Measurements from ENCODE around the gene TTC33. TPM values are rescaled to one million over a fixed set of nuclear protein-coding genes. Genes with fewer than 3 reads are reported as not detected.

TTC33 gene
- total and polyA plus RNA-seq, 2 donors (not counting 1 experiment from before 2014, with no cell fraction given), result 2.1 to 15.8 TPM

GRCh38 chr5:40781843-40782409 lies 26.2 kb upstream of the TTC33 start:
- Histone ChIP-seq H3K79me2 (ENCODE audit: control insufficient read depth, insufficient read depth, low read length) (peaks cover 79% of the 10 kb centered on the region), H3K27ac (ENCODE audit: low read length in 2 of 2) (no peak overlapping the region), H4K20me1 (ENCODE audit: control insufficient read depth, insufficient read depth, low read length, poor library complexity, severe bottlenecking) (peaks cover 76% of the 10 kb centered on the region), H3K4me2 (replicated peaks; ENCODE audit: low read depth, low read length, poor library complexity, severe bottlenecking) (no peak overlapping the region), H3K9me3 (ENCODE audit: control extremely low read depth in 1 of 3, control insufficient read depth in 2 of 3, insufficient read depth in 1 of 3, low read length in 2 of 3) (no peaks in the 10 kb centered on the region), H3K27me3 (replicated peaks in 1 of 4; ENCODE audit: control extremely low read depth in 1 of 4, control insufficient read depth in 3 of 4, insufficient read depth in 4 of 4, low read length in 3 of 4) (no peaks in the 10 kb centered on the region), H3K4me3 (ENCODE audit: control extremely low read depth in 1 of 5, extremely low read depth in 1 of 5, insufficient read depth in 1 of 5, low read depth in 2 of 5, low read length in 4 of 5) (no peak overlapping the region), H3K4me1 (ENCODE audit: control insufficient read depth in 2 of 2, insufficient read depth in 2 of 2, low read length in 2 of 2) (no peaks in the 10 kb centered on the region), H3K36me3 (replicated peaks in 1 of 2; ENCODE audit: control extremely low read depth in 1 of 2, control insufficient read depth in 1 of 2, extremely low read depth in 1 of 2, insufficient read depth in 2 of 2, low read length in 1 of 2) (peaks cover 0 to 5% of the 10 kb centered on the region in 2 experiments), H3K9ac (ENCODE audit: low read length) (no peak overlapping the region), H2AFZ (ENCODE audit: insufficient read depth, low read depth, low read length, poor library complexity, severe bottlenecking) (no peak overlapping the region)
- no peaks in the 10 kb centered on the region for H3K27me3 Mint-ChIP-seq
- intact Hi-C loops (cut with micrococcal nuclease), result no loop called here
- H3K27ac Mint-ChIP-seq, result no peak overlapping the region
- DNase-seq, result no peak
- H3K4me3 Mint-ChIP-seq, result no peak overlapping the region
- TF ChIP-seq CTCF (IDR thresholded peaks at IDR 0.05), result no peak
- TF ChIP-seq EZH2 (IDR thresholded peaks at IDR 0.05; ENCODE audit: borderline replicate concordance, insufficient read depth, low read depth, low read length, poor library complexity, severe bottlenecking), result no peak
- H3K4me1 Mint-ChIP-seq, result peaks cover 23% of the 10 kb centered on the region
- H3K9me3 Mint-ChIP-seq (ENCODE audit: insufficient read depth), result no peaks in the 10 kb centered on the region
- ChIA-PET CTCF (no interaction called here), POLR2A (no interaction called here)
- no peak for ATAC-seq (ENCODE audit: low read depth)

- intact Hi-C loops (cut with micrococcal nuclease), result no loop called here
- peaks cover 24% of the 10 kb centered on the region for H3K4me1 Mint-ChIP-seq
- H2AFZ ChIP-seq (ENCODE audit: insufficient read depth, low read depth, low read length, poor library complexity, severe bottlenecking), result no peak overlapping the region
- H3K4me3 Mint-ChIP-seq, result no peak overlapping the region
- H3K9me3 Mint-ChIP-seq (ENCODE audit: insufficient read depth), result no peaks in the 10 kb centered on the region
- POLR2A ChIA-PET, result no interaction called here
- ATAC-seq (ENCODE audit: low read depth) (no peak), DNase-seq (no peak)
- peaks cover 69% of the 10 kb centered on the region for H4K20me1 ChIP-seq (ENCODE audit: control insufficient read depth, insufficient read depth, low read length, poor library complexity, severe bottlenecking)
- no peaks in the 10 kb centered on the region for H3K9me3 ChIP-seq (ENCODE audit: control extremely low read depth in 1 of 3, control insufficient read depth in 2 of 3, insufficient read depth in 1 of 3, low read length in 2 of 3)
- no peak overlapping the region for H3K9ac ChIP-seq (ENCODE audit: low read length)
- TF ChIP-seq EZH2 (IDR thresholded peaks at IDR 0.05; ENCODE audit: borderline replicate concordance, insufficient read depth, low read depth, low read length, poor library complexity, severe bottlenecking), result no peak
- no peak for TF ChIP-seq CTCF (IDR thresholded peaks at IDR 0.05)
- H3K4me3 ChIP-seq (ENCODE audit: control extremely low read depth in 1 of 5, extremely low read depth in 1 of 5, insufficient read depth in 1 of 5, low read depth in 2 of 5, low read length in 4 of 5), result no peak overlapping the region
- CTCF ChIA-PET, result no interaction called here
- no peaks in the 10 kb centered on the region for H3K27me3 ChIP-seq (replicated peaks in 1 of 4; ENCODE audit: control extremely low read depth in 1 of 4, control insufficient read depth in 3 of 4, insufficient read depth in 4 of 4, low read length in 3 of 4)
- H3K4me2 ChIP-seq (replicated peaks; ENCODE audit: low read depth, low read length, poor library complexity, severe bottlenecking), result no peak overlapping the region
- no peaks in the 10 kb centered on the region for H3K27me3 Mint-ChIP-seq
- 100% methylated on average over 1 of the region's 3 CpGs for WGBS (ENCODE audit: insufficient coverage)
- no peak overlapping the region for H3K27ac ChIP-seq (ENCODE audit: low read length in 2 of 2)
- H3K4me1 ChIP-seq (ENCODE audit: control insufficient read depth in 2 of 2, insufficient read depth in 2 of 2, low read length in 2 of 2), result no peaks in the 10 kb centered on the region
- H3K27ac Mint-ChIP-seq, result no peak overlapping the region
- peaks cover 0 to 15% of the 10 kb centered on the region in 2 experiments for H3K36me3 ChIP-seq (replicated peaks in 1 of 2; ENCODE audit: control extremely low read depth in 1 of 2, control insufficient read depth in 1 of 2, extremely low read depth in 1 of 2, insufficient read depth in 2 of 2, low read length in 1 of 2)
- H3K79me2 ChIP-seq (ENCODE audit: control insufficient read depth, insufficient read depth, low read length), result peaks cover 68% of the 10 kb centered on the region
Measured at GRCh38 chr5:40780858-40781257, 25.1 kb upstream of the TTC33 start.
